Measurements from ENCODE around the gene LBP. TPM values are rescaled to one million over a fixed set of nuclear protein-coding genes. Genes with fewer than 3 reads are reported as not detected.

Gene LBP
- total RNA-seq, 1 experiment from 2014 or later = 0.15 TPM

GRCh38 chr20:38334016-38334415 lies 12.3 kb upstream of the LBP start:
- ChIA-PET POLR2A (no interaction called here), CTCF (interaction anchor here (0.5 kb wide), 1 partner anchor 341 kb away, joined by 4 read pairs; no protein-coding TSS in a partner anchor)
- no peak for ATAC-seq
- no peak overlapping the region for H3K27ac ChIP-seq (ENCODE audit: low read length)
- no peak for TF ChIP-seq TCF7L2 (IDR thresholded peaks at IDR 0.05; ENCODE audit: low read depth, low read length)
- no peak for TF ChIP-seq REST (IDR thresholded peaks at IDR 0.05; ENCODE audit: insufficient read depth in 1 of 2, low read depth in 2 of 2, low read length in 1 of 2)
- TF ChIP-seq, protein P1, sequence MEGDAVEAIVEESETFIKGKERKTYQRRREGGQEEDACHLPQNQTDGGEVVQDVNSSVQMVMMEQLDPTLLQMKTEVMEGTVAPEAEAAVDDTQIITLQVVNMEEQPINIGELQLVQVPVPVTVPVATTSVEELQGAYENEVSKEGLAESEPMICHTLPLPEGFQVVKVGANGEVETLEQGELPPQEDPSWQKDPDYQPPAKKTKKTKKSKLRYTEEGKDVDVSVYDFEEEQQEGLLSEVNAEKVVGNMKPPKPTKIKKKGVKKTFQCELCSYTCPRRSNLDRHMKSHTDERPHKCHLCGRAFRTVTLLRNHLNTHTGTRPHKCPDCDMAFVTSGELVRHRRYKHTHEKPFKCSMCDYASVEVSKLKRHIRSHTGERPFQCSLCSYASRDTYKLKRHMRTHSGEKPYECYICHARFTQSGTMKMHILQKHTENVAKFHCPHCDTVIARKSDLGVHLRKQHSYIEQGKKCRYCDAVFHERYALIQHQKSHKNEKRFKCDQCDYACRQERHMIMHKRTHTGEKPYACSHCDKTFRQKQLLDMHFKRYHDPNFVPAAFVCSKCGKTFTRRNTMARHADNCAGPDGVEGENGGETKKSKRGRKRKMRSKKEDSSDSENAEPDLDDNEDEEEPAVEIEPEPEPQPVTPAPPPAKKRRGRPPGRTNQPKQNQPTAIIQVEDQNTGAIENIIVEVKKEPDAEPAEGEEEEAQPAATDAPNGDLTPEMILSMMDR (IDR thresholded peaks at IDR 0.05) = no peak
- TF ChIP-seq SIN3A (IDR thresholded peaks at IDR 0.05; ENCODE audit: borderline replicate concordance, insufficient read depth, low read depth, low read length) = no peak
- no peak for TF ChIP-seq POLR2AphosphoS5 (IDR thresholded peaks at IDR 0.05; ENCODE audit: low read depth, low read length)
- H3K4me1 ChIP-seq (ENCODE audit: control insufficient read depth, insufficient read depth, low read length) = no peaks in the 10 kb centered on the region
- no peaks in the 10 kb centered on the region for H3K36me3 ChIP-seq (ENCODE audit: control insufficient read depth, insufficient read depth, low read length)
- in situ Hi-C loops (cut with HindIII; ENCODE audit: low pct_unique_long_range_greater_than_20kb, low sequenced_read_pairs) (no loop called here), intact Hi-C loops (cut with micrococcal nuclease; ENCODE audit: unreplicated experiment) (no loop called here)
- H3K4me3 ChIP-seq (ENCODE audit: low read depth in 2 of 2, low read length in 2 of 2) = no peak overlapping the region
- no TSS peak for BruUV-seq (replicated peaks)
- no peaks in the 10 kb centered on the region for H3K9me3 ChIP-seq (ENCODE audit: control insufficient read depth, insufficient read depth, low read depth, low read length)
- H3K27me3 ChIP-seq (ENCODE audit: control insufficient read depth, insufficient read depth, low read length) = no peaks in the 10 kb centered on the region; the same call in none of the 2 replicates
- DNase-seq (ENCODE audit: low read depth, low spot score) = no peak

DNA sequence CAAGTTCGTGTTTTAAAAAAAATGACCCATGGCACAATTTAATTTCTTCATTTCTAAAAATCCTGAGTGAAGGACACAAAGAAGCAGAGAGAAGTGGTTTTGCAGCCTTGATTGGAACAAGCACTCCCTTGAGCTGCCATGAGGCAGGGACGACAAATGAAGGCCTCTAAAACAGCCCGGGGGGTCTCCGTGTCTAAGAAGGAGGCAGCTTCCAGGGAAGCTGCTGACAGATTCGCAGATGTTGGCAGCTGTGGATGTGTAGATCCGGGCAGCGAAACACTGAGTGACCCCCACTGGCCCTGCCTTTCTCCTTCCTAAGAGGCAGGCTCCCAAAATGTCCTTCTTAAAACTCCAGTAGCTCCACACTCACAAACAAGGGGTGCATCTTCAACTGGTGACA lies 9.6 kb upstream of the LBP start:
- ChIA-PET POLR2A (no interaction called here), CTCF (interaction anchor here (1.3 kb wide), 1 partner anchor 72 kb away, joined by 3 read pairs; no protein-coding TSS in a partner anchor)
- Histone ChIP-seq H3K27me3 (ENCODE audit: control insufficient read depth, insufficient read depth, low read length) (no peaks in the 10 kb centered on the region; the same call in none of the 2 replicates), H3K4me1 (ENCODE audit: control insufficient read depth, insufficient read depth, low read length) (no peaks in the 10 kb centered on the region), H3K36me3 (ENCODE audit: control insufficient read depth, insufficient read depth, low read length) (no peaks in the 10 kb centered on the region), H3K27ac (ENCODE audit: low read length) (no peak overlapping the region), H3K4me3 (ENCODE audit: low read depth in 2 of 2, low read length in 2 of 2) (no peak overlapping the region), H3K9me3 (ENCODE audit: control insufficient read depth, insufficient read depth, low read depth, low read length) (no peaks in the 10 kb centered on the region)
- DNase-seq (ENCODE audit: low read depth, low spot score) (no peak), ATAC-seq (no peak)
- TF ChIP-seq, protein P1 (IDR thresholded peaks at IDR 0.05) = no peak
- TF ChIP-seq POLR2AphosphoS5 (IDR thresholded peaks at IDR 0.05; ENCODE audit: low read depth, low read length) (no peak), REST (IDR thresholded peaks at IDR 0.05; ENCODE audit: insufficient read depth in 1 of 2, low read depth in 2 of 2, low read length in 1 of 2) (no peak), SIN3A (IDR thresholded peaks at IDR 0.05; ENCODE audit: borderline replicate concordance, insufficient read depth, low read depth, low read length) (no peak), TCF7L2 (IDR thresholded peaks at IDR 0.05; ENCODE audit: low read depth, low read length) (no peak)
- in situ Hi-C loops (cut with HindIII; ENCODE audit: low pct_unique_long_range_greater_than_20kb, low sequenced_read_pairs) = no loop called here
- no TSS peak for BruUV-seq (replicated peaks)
- intact Hi-C loops (cut with micrococcal nuclease; ENCODE audit: unreplicated experiment) = no loop called here
